Measurements from ENCODE around the gene KMT2E.

KMT2E gene

DNA sequence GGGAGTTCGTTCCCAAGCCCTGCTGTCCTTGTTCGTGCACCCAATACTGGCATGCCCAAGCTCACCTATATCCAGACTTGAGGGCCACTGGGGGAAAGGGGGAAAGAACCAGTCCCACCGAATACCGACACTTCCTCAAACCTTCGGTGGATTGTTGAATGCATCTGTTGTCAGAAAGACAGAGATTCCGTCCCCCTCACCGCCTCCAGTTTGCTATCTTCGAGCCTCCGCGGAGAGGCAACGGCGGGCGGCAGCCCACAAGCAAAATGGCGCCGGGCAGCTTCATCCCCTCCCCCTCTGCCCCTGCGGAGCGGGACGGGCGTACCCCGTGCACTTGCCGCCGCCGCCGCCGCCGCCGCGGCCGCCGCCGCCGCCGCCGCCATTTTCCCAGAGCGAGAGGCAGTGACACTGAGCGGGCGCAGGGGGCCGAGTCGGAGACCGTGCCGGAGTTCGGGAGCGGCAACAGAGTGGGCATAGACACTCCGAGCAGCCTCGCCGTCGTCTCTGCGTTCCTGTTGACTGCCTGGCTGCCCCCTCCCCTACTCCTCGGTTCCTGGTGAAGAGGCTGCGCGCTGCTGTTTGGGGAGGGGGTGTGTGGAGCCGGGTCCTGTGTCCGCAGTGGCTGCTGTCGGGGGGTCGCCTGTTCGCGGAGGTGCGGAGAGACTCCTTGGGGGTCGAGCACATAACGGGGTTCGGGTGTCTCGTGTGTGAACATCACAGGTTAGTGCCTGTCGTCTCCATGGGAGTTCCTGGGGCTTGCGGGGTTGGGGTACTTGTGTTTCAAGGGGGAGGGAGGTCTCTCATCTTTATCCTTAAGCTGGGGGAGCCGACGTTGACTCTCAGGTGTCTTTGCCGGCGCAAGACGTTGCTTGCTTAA lies at the start of gene KMT2E:
KMT2E (plus strand) TSS at position 390 of the 877 bp plus-strand sequence. CDS start 26,748 bp downstream, outside the sequence.
- DNase-seq (ENCODE audit: low read depth, low spot score) = no peak
- Histone ChIP-seq H3K9ac (ENCODE audit: insufficient read length) (peak within 1 kb of the TSS; percentile 100), H3K27ac (peak within 1 kb of the TSS; percentile 99), H3K36me3 (ENCODE audit: insufficient read depth, low read length) (peaks cover 11% of the 10 kb centered on the region), H3K9me3 (ENCODE audit: low read depth, low read length) (no peaks in the 10 kb centered on the region), H3K4me3 (peak within 1 kb of the TSS; percentile 94)
- TF ChIP-seq POLR2AphosphoS5 (IDR thresholded peaks at IDR 0.05; ENCODE audit: borderline replicate concordance, low read depth, low read length) = peak; percentile 57
- TF ChIP-seq EZH2 (IDR thresholded peaks at IDR 0.05) = no peak

GRCh38 chr7:104964626-104965236 lies 49.3 kb upstream of the KMT2E start:
- TF ChIP-seq EZH2 (IDR thresholded peaks at IDR 0.05) (no peak), FOXP2 (optimal IDR thresholded peaks at IDR 0.05; ENCODE audit: control extremely low read depth, extremely low read length, insufficient read depth) (no peak), POLR2AphosphoS5 (IDR thresholded peaks at IDR 0.05; ENCODE audit: borderline replicate concordance, low read depth, low read length) (no peak)
- Histone ChIP-seq H3K9me3 (ENCODE audit: low read depth, low read length) (no peaks in the 10 kb centered on the region), H3K4me3 (no peak overlapping the region), H3K27ac (no peak overlapping the region), H3K9ac (ENCODE audit: insufficient read length) (no peak overlapping the region), H3K36me3 (ENCODE audit: insufficient read depth, low read length) (no peaks in the 10 kb centered on the region)
- no peak for DNase-seq (ENCODE audit: low read depth, low spot score)

GRCh38 chr7:104966022-104966421 lies 48.0 kb upstream of the KMT2E start:
- no peaks in the 10 kb centered on the region for H3K36me3 ChIP-seq (ENCODE audit: insufficient read depth, low read length)
- no peaks in the 10 kb centered on the region for H3K9me3 ChIP-seq (ENCODE audit: low read depth, low read length)
- H3K9ac ChIP-seq (ENCODE audit: insufficient read length) = no peak overlapping the region
- no peak overlapping the region for H3K27ac ChIP-seq
- no peak overlapping the region for H3K4me3 ChIP-seq
- no peak for TF ChIP-seq FOXP2 (optimal IDR thresholded peaks at IDR 0.05; ENCODE audit: control extremely low read depth, extremely low read length, insufficient read depth)
- TF ChIP-seq EZH2 (IDR thresholded peaks at IDR 0.05) = no peak
- no peak for TF ChIP-seq POLR2AphosphoS5 (IDR thresholded peaks at IDR 0.05; ENCODE audit: borderline replicate concordance, low read depth, low read length)
- no peak for DNase-seq (ENCODE audit: low read depth, low spot score)

GRCh38 chr7:104967088-104967487 lies 46.9 kb upstream of the KMT2E start:
- Histone ChIP-seq H3K4me3 (no peak overlapping the region), H3K9ac (ENCODE audit: insufficient read length) (no peak overlapping the region), H3K9me3 (ENCODE audit: low read depth, low read length) (no peaks in the 10 kb centered on the region), H3K27ac (no peak overlapping the region), H3K36me3 (ENCODE audit: insufficient read depth, low read length) (no peaks in the 10 kb centered on the region)
- no peak for DNase-seq (ENCODE audit: low read depth, low spot score)
- TF ChIP-seq POLR2AphosphoS5 (IDR thresholded peaks at IDR 0.05; ENCODE audit: borderline replicate concordance, low read depth, low read length) (no peak), FOXP2 (optimal IDR thresholded peaks at IDR 0.05; ENCODE audit: control extremely low read depth, extremely low read length, insufficient read depth) (no peak)

DNA sequence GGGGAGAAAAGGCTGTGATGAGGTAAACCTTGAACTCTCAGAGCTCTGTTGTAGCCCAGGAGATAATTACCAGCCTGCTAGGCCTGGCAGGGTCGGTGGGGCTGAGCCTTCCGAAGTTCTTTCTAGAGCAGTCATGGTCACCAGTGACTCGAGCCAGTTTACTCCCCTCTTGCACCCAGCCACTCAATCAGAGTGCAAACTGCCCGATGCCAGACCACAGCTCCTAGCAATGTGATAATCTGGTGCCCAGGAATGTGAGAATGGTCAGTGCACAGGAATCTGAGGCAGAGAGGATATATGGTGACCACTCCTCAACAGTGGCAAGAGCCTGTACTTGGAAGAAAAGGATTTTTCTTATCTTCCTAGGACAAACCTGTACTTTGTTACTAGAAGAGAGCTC lies 46.4 kb upstream of the KMT2E start:
- no peak for TF ChIP-seq EZH2 (IDR thresholded peaks at IDR 0.05)
- no peak for TF ChIP-seq FOXP2 (optimal IDR thresholded peaks at IDR 0.05; ENCODE audit: control extremely low read depth, extremely low read length, insufficient read depth)
- TF ChIP-seq POLR2AphosphoS5 (IDR thresholded peaks at IDR 0.05; ENCODE audit: borderline replicate concordance, low read depth, low read length) = no peak
- DNase-seq (ENCODE audit: low read depth, low spot score) = no peak
- Histone ChIP-seq H3K27ac (no peak overlapping the region), H3K36me3 (ENCODE audit: insufficient read depth, low read length) (no peaks in the 10 kb centered on the region), H3K9ac (ENCODE audit: insufficient read length) (no peak overlapping the region), H3K9me3 (ENCODE audit: low read depth, low read length) (no peaks in the 10 kb centered on the region), H3K4me3 (no peak overlapping the region)

DNA sequence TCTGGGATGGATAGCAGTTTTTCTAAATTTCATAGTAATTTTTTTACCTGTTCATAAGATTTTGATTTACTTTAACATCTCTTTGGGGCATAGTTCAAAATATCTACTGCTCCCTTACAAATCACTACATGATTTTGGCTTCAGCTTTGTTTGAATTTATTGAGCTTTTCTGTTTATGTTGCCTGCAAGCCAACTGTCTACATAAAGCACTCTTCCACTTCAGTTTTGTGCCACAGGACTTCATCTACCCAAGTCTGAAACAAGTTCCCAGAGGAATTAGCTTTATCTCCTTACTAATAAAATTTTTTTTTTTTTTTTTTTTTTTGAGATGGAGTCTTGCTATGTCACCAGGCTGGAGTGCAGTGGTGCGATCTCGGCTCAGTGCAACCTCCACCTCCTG lies 45.4 kb upstream of the KMT2E start:
- no peak for DNase-seq (ENCODE audit: low read depth, low spot score)
- no peaks in the 10 kb centered on the region for H3K36me3 ChIP-seq (ENCODE audit: insufficient read depth, low read length)

GRCh38 chr7:104969183-104969582 lies 44.8 kb upstream of the KMT2E start:
- TF ChIP-seq FOXP2 (optimal IDR thresholded peaks at IDR 0.05; ENCODE audit: control extremely low read depth, extremely low read length, insufficient read depth) (no peak), EZH2 (IDR thresholded peaks at IDR 0.05) (no peak), POLR2AphosphoS5 (IDR thresholded peaks at IDR 0.05; ENCODE audit: borderline replicate concordance, low read depth, low read length) (no peak)
- no peak overlapping the region for H3K4me3 ChIP-seq
- no peak overlapping the region for H3K9ac ChIP-seq (ENCODE audit: insufficient read length)
- H3K9me3 ChIP-seq (ENCODE audit: low read depth, low read length) = no peaks in the 10 kb centered on the region
- H3K36me3 ChIP-seq (ENCODE audit: insufficient read depth, low read length) = no peaks in the 10 kb centered on the region
- no peak for DNase-seq (ENCODE audit: low read depth, low spot score)
- H3K27ac ChIP-seq = no peak overlapping the region

More for the DNA sequence above, 45.4 kb upstream of the KMT2E start:
- H3K9ac ChIP-seq (ENCODE audit: insufficient read length) = no peak overlapping the region
- no peak overlapping the region for H3K4me3 ChIP-seq
- H3K9me3 ChIP-seq (ENCODE audit: low read depth, low read length) = no peaks in the 10 kb centered on the region
- H3K27ac ChIP-seq = no peak overlapping the region
- TF ChIP-seq POLR2AphosphoS5 (IDR thresholded peaks at IDR 0.05; ENCODE audit: borderline replicate concordance, low read depth, low read length) (no peak), EZH2 (IDR thresholded peaks at IDR 0.05) (no peak), FOXP2 (optimal IDR thresholded peaks at IDR 0.05; ENCODE audit: control extremely low read depth, extremely low read length, insufficient read depth) (no peak)

GRCh38 chr7:104971290-104972071 lies 42.5 kb upstream of the KMT2E start:
- H3K4me3 ChIP-seq = no peak overlapping the region
- H3K36me3 ChIP-seq (ENCODE audit: insufficient read depth, low read length) = no peaks in the 10 kb centered on the region
- no peak overlapping the region for H3K27ac ChIP-seq
- no peak overlapping the region for H3K9ac ChIP-seq (ENCODE audit: insufficient read length)
- TF ChIP-seq POLR2AphosphoS5 (IDR thresholded peaks at IDR 0.05; ENCODE audit: borderline replicate concordance, low read depth, low read length) (no peak), FOXP2 (optimal IDR thresholded peaks at IDR 0.05; ENCODE audit: control extremely low read depth, extremely low read length, insufficient read depth) (no peak), EZH2 (IDR thresholded peaks at IDR 0.05) (no peak)
- H3K9me3 ChIP-seq (ENCODE audit: low read depth, low read length) = no peaks in the 10 kb centered on the region
- no peak for DNase-seq (ENCODE audit: low read depth, low spot score)

Data from SK-N-MC (cell line).